Erythroblast (primary cell): ENCODE results near the gene CALHM5.
A peak's percentile ranks its signal among the peaks of the same experiment; 100 is the strongest.

Experiments used
- DNase-seq, 2 experiments: peaks; one replicate each; lab custom pipeline; 2025; lab: John Stamatoyannopoulos, UW
- GATA1 ChIP-seq: IDR thresholded peaks from 2 replicates; pipeline ENCODE4 v1.6.1; 2011; ENCODE audit warnings: low read depth, mild to moderate bottlenecking, control low read depth, low read length, moderate library complexity
- POLR2A ChIP-seq: IDR thresholded peaks from 2 replicates; pipeline ENCODE4 v1.6.1; 2011; ENCODE audit warnings: mild to moderate bottlenecking, low read length

CALHM5 gene

GRCh38 chr6:116564921-116565872 is 53.8 kb downstream of the CALHM5 start:
- peak; percentile 31 to 35 for DNase-seq
- no peak for TF ChIP-seq POLR2A
- no peak for TF ChIP-seq GATA1

GRCh38 chr6:116568111-116568510 is 56.7 kb downstream of the CALHM5 start:
- DNase-seq = no peak
- no peak for TF ChIP-seq GATA1
- no peak for TF ChIP-seq POLR2A

GRCh38 chr6:116568821-116569755 is 57.6 kb downstream of the CALHM5 start:
- TF ChIP-seq POLR2A (no peak), GATA1 (no peak)
- DNase-seq = no peak

GRCh38 chr6:116570856-116571682 is 59.6 kb downstream of the CALHM5 start, which contains the start of gene RWDD1:
RWDD1 (plus strand) TSS chr6:116571504; CDS start chr6:116571583, 79 bp downstream.
- TF ChIP-seq GATA1 = no peak
- TF ChIP-seq POLR2A = peak; percentile 85
- DNase-seq = peak; percentile 99

GRCh38 chr6:116571683-116572000 is 60.2 kb downstream of the CALHM5 start:
- TF ChIP-seq GATA1 (no peak), POLR2A (no peak)
- no peak for DNase-seq

GRCh38 chr6:116572162-116572561 is 60.7 kb downstream of the CALHM5 start:
- peak; percentile 40 to 48 for DNase-seq
- TF ChIP-seq POLR2A = no peak
- no peak for TF ChIP-seq GATA1
